K562 (cell line): ENCODE data around the gene RTCA. TPM values are rescaled to one million over a fixed set of nuclear protein-coding genes. Genes with fewer than 3 reads are reported as not detected.

Source experiments
- ATAC-seq: fragments of 200-7000 bp; cut with Tn5 transposase; 3 replicates; pipeline ENCODE4 v1.9.1; 2020; ENCODE audit warnings: moderate library complexity
- BruUV-seq: library from RNA; stranded (reverse); fragments of 400-500 nt; replicated peaks from 2 replicates; lab custom pipeline; 2021; lab: Mats Ljungman, UMichigan
- CTCF ChIA-PET: fragments of 300-600 bp; formaldehyde crosslinking; extraction: SDS; loops from one replicate; lab custom pipeline; 2021; ENCODE audit warnings: low intra/inter-chr PET ratio; lab: Yijun Ruan, JAX
- POLR2A ChIA-PET: fragments of 300-600, 350-650 bp; sonication (Branson Sonifier 250); formaldehyde crosslinking; extraction: SDS; loops from one replicate; lab custom pipeline; 2021; ENCODE audit warnings: antibody characterized with exemption, inconsistent platforms; lab: Yijun Ruan, JAX
- DNase-seq, 4 experiments: peaks; one replicate each; pipeline versions ENCODE4 v3.0.0 to v3.0.0-alpha.2; 2011 to 2018; ENCODE audit warnings: low spot score in 3 of 4, mixed read lengths in 3 of 4; ENCODE audit errors: extremely low read depth in 1 of 4
- FAIRE-seq: peaks from 2 replicates; lab custom pipeline; 2011; peaks lifted over from hg19 to GRCh38; lab: Jason Lieb, UNC
- H2AFZ ChIP-seq: 2 replicates; pipeline ENCODE4 v1.6.0; 2011; ENCODE audit warnings: low read depth, low read length, control low read depth, inconsistent platforms
- H3K27ac ChIP-seq: fragments of 200-600 bp; 3 replicates; pipeline ENCODE4 v1.8.0; 2011; ENCODE audit warnings: low read depth, mild to moderate bottlenecking, control low read depth, inconsistent platforms, low read length, moderate library complexity, mixed read lengths; ENCODE audit errors: extremely low read depth
- H3K27me3 ChIP-seq, 2 experiments: fragments of 300-600 bp in 1 of 2; 2 replicates in 1 of 2; 3 replicates in 1 of 2; pipeline versions ENCODE4 v1.6.0 to v1.8.0; 2011; ENCODE audit warnings: inconsistent platforms in 2 of 2, low read length in 2 of 2, mild to moderate bottlenecking in 1 of 2, mixed read lengths in 1 of 2, moderate library complexity in 1 of 2; ENCODE audit not compliant: control insufficient read depth in 2 of 2, insufficient read depth in 2 of 2
- H3K36me3 ChIP-seq: fragments of 300-600 bp; 3 replicates; pipeline ENCODE4 v1.8.0; 2011; ENCODE audit warnings: mild to moderate bottlenecking, low read length, inconsistent platforms; ENCODE audit not compliant: control insufficient read depth, insufficient read depth
- H3K4me1 ChIP-seq, 2 experiments: fragments of 200-600 bp in 1 of 2; replicated peaks in 1 of 2; 2 replicates in 1 of 2; 3 replicates in 1 of 2; pipeline versions ENCODE4 v1.5.1 to v1.8.0; 2011; ENCODE audit warnings: inconsistent platforms in 2 of 2, low read length in 2 of 2, mild to moderate bottlenecking in 1 of 2, mixed read lengths in 1 of 2, moderate library complexity in 1 of 2; ENCODE audit not compliant: control insufficient read depth in 2 of 2, insufficient read depth in 2 of 2
- H3K4me2 ChIP-seq: 2 replicates; pipeline ENCODE4 v1.6.1; 2011; ENCODE audit warnings: low read length, control low read depth, inconsistent platforms, mixed read lengths; ENCODE audit not compliant: insufficient read depth
- H3K4me3 ChIP-seq: fragments of 200-600 bp; sonication (generic), shearing (Covaris generic); 2 replicates; pipeline ENCODE4 v1.5.1; 2016; ENCODE audit warnings: control low read depth, inconsistent platforms
- H3K79me2 ChIP-seq: fragments of 200-600 bp; 3 replicates; pipeline ENCODE4 v1.8.0; 2011; ENCODE audit warnings: low read length, inconsistent platforms; ENCODE audit not compliant: control insufficient read depth, insufficient read depth
- H3K9ac ChIP-seq, 2 experiments: 2 replicates each; pipeline versions ENCODE4 v1.6.0 to v1.6.1; 2011; ENCODE audit warnings: low read depth in 2 of 2, low read length in 2 of 2, control low read depth in 1 of 2, inconsistent platforms in 1 of 2, mild to moderate bottlenecking in 1 of 2, mixed read lengths in 1 of 2; ENCODE audit not compliant: insufficient read depth in 1 of 2
- H3K9me1 ChIP-seq: one replicate; pipeline ENCODE4 v1.6.0; 2011; ENCODE audit warnings: inconsistent platforms, mild to moderate bottlenecking, low read length, moderate library complexity; ENCODE audit not compliant: control insufficient read depth, insufficient read depth
- H3K9me3 ChIP-seq: replicated peaks from 2 replicates; pipeline ENCODE4 v1.5.1; 2011; ENCODE audit warnings: low read depth, low read length, inconsistent platforms; ENCODE audit not compliant: control insufficient read depth, insufficient read depth
- H4K20me1 ChIP-seq: replicated peaks from 2 replicates; pipeline ENCODE4 v1.6.1; 2011; ENCODE audit warnings: low read length, inconsistent platforms, mixed read lengths; ENCODE audit not compliant: control insufficient read depth, insufficient read depth
- NKRF ChIP-seq: fragments of 450-650 bp; IDR thresholded peaks from 2 replicates; pipeline ENCODE4 v1.6.1; 2016; ENCODE audit warnings: borderline replicate concordance
- RBM25 ChIP-seq: fragments of 200-400 bp; formaldehyde crosslinking; IDR thresholded peaks from 2 replicates; pipeline ENCODE4 v1.6.1; 2018; ENCODE audit warnings: low read length, low read depth, moderate library complexity; ENCODE audit not compliant: severe bottlenecking
- XRCC4 ChIP-seq: IDR thresholded peaks from one replicate; pipeline ENCODE4 v1.6.1; 2011; ENCODE audit not compliant: insufficient read depth, insufficient read length; ENCODE audit errors: extremely low read depth
- ZNF41 ChIP-seq: fragments of 250-450 bp; sonication (Bioruptor Pico); conservative IDR thresholded peaks from 2 replicates; pipeline ENCODE4 v1.4.0; 2020; ENCODE audit warnings: mild to moderate bottlenecking
- in situ Hi-C: fragments of 300-500 bp; cut with MboI; formaldehyde crosslinking; loops from 4 replicates; pipeline ENCODE4 v1.15.0; 2018; ENCODE audit warnings: inconsistent platforms, mixed read lengths
- intact Hi-C: fragments of 100-400 bp; cut with micrococcal nuclease; formaldehyde crosslinking; loops from 2 replicates; pipeline ENCODE4 v1.14.2; 2022
- polyA plus RNA-seq, 8 experiments: library from polyadenylated mRNA; depleted of rRNA in 4 of 8; stranded (reverse) in 5 of 8; unstranded in 3 of 8; fragments of >200 nt; fragmentation: Nextera tagmentation in 2 of 8; fragmentation: Illumina TruSeq in 1 of 8; extraction: Ambion mirVana in 2 of 8; extraction: Trizol in 1 of 8; gene quantifications; 2 replicates each; pipeline versions ENCODE4 v1.2.1 to v1.2.3, GENCODE V29; 2011 to 2014; ENCODE audit warnings: inconsistent platforms in 1 of 8, missing spikeins in 1 of 8
- total RNA-seq, 7 experiments: library from RNA; depleted of rRNA in 6 of 7; stranded (reverse); fragments of >200 nt in 6 of 7; fragmentation: Illumina TruSeq in 2 of 7; extraction: Trizol in 2 of 7; gene quantifications; 2 replicates each; pipeline versions ENCODE4 v1.2.1 to v1.2.3, GENCODE V29; 2011 to 2021; ENCODE audit warnings: low replicate concordance in 1 of 7

The RTCA gene
- total and polyA plus RNA-seq, 9 of the 15 experiments (the other 6 are each of a cell fraction or from before 2014, with no cell fraction given): 11.6 to 57.2 (median 43.2) TPM

- in situ Hi-C loops (no loop called here), intact Hi-C loops (no loop called here)
- no TSS peak for BruUV-seq
- POLR2A ChIA-PET: interaction anchor here (0.5 to 1.1 kb wide), 4 partner anchors 12 to 237 kb away, joined by 3 to 4 read pairs (median 4); no protein-coding TSS in a partner anchor
- Histone ChIP-seq H3K4me3 (no peak overlapping the region), H3K36me3 (peaks cover 42% of the 10 kb centered on the region), H3K27ac (no peak overlapping the region), H3K9me1 (no peaks in the 10 kb centered on the region), H3K9ac (no peak overlapping the region), H3K4me1 (no peaks in the 10 kb centered on the region)
- DNase-seq: no peak
- CTCF ChIA-PET: interaction anchor here (0.6 kb wide), 1 partner anchor 852 kb away, joined by 4 read pairs; no protein-coding TSS in a partner anchor
- no peak for ATAC-seq
- TF ChIP-seq XRCC4 (no peak), NKRF (no peak), ZNF41 (CRISPR knock-in tag) (no peak), RBM25 (peak; percentile 17)
- TF ChIP-seq, all 486 proteins: peak for 1
- H3K79me2 ChIP-seq: no peaks in the 10 kb centered on the region
- H3K4me2 ChIP-seq: no peak overlapping the region
- H4K20me1 ChIP-seq: no peaks in the 10 kb centered on the region
- H3K9me3 ChIP-seq: no peaks in the 10 kb centered on the region
- no peaks in the 10 kb centered on the region for H3K27me3 ChIP-seq
- no peak for FAIRE-seq
- no peak overlapping the region for H2AFZ ChIP-seq
Observed at GRCh38 chr1:100222428-100222827, 43.6 kb upstream of the RTCA start.
